Mucosa of descending colon (tissue), 3 donors: Measurements from ENCODE around the gene LLGL2. TPM values are rescaled to one million over a fixed set of nuclear protein-coding genes. Genes with fewer than 3 reads are reported as not detected.

Source experiments
- ATAC-seq: fragments of 200-7000 bp; cut with Tn5 transposase; one replicate; pipeline ENCODE4 v1.9.1; 2020; ENCODE audit warnings: mild to moderate bottlenecking, moderate library complexity
- DNase-seq, 3 donors: peaks; one replicate each; pipeline ENCODE4 v3.0.0-alpha.2; 2020
- H3K36me3 ChIP-seq: fragments of 200-600 bp; one replicate; pipeline ENCODE4 v1.8.0; 2021; ENCODE audit warnings: low read depth, mild to moderate bottlenecking
- H3K4me1 ChIP-seq: fragments of 200-600 bp; one replicate; pipeline ENCODE4 v1.8.0; 2021; ENCODE audit warnings: low read depth, mild to moderate bottlenecking
- H3K4me3 ChIP-seq: fragments of 200-600 bp; one replicate; pipeline ENCODE4 v1.8.0; 2021; ENCODE audit warnings: mild to moderate bottlenecking
- H3K9me3 ChIP-seq: fragments of 200-600 bp; one replicate; pipeline ENCODE4 v1.8.0; 2021; ENCODE audit warnings: mild to moderate bottlenecking
- intact Hi-C, 2 donors: fragments of 100-400 bp; cut with DNase I in 1 of 2; cut with micrococcal nuclease in 1 of 2; formaldehyde crosslinking; loops; one replicate each; pipeline versions ENCODE4 v1.11.0 to v1.11.1; 2022; cut with DNase I, micrococcal nuclease
- total RNA-seq, 3 donors: library from RNA; stranded (reverse); fragmentation: NEBNext Ultra II Directional in 2 of 3; extraction: Animal tissue kit (Norgen Biotek cat#: 25700) in 2 of 3; gene quantifications; one replicate each; pipeline versions ENCODE4 v1.2.1 to v1.2.4, GENCODE V29; 2021 to 2023
- TF ChIP-seq, protein P1 (sequence below): fragments of 200-600 bp; IDR thresholded peaks from one replicate; pipeline ENCODE4 v1.8.0; 2022; ENCODE audit warnings: antibody characterized with exemption, mild to moderate bottlenecking
- donor health status: DM: no; HTN: no; CAD: no; lungs with moderate emphysema.
- donor health status: DM: no; HTN: no; CAD: no.
- donor health status: DM: no; HTN: yes; CAD: no.

The LLGL2 gene
- total RNA-seq, 3 donors from 2014 or later, result 269 to 590 (median 405) TPM

DNA sequence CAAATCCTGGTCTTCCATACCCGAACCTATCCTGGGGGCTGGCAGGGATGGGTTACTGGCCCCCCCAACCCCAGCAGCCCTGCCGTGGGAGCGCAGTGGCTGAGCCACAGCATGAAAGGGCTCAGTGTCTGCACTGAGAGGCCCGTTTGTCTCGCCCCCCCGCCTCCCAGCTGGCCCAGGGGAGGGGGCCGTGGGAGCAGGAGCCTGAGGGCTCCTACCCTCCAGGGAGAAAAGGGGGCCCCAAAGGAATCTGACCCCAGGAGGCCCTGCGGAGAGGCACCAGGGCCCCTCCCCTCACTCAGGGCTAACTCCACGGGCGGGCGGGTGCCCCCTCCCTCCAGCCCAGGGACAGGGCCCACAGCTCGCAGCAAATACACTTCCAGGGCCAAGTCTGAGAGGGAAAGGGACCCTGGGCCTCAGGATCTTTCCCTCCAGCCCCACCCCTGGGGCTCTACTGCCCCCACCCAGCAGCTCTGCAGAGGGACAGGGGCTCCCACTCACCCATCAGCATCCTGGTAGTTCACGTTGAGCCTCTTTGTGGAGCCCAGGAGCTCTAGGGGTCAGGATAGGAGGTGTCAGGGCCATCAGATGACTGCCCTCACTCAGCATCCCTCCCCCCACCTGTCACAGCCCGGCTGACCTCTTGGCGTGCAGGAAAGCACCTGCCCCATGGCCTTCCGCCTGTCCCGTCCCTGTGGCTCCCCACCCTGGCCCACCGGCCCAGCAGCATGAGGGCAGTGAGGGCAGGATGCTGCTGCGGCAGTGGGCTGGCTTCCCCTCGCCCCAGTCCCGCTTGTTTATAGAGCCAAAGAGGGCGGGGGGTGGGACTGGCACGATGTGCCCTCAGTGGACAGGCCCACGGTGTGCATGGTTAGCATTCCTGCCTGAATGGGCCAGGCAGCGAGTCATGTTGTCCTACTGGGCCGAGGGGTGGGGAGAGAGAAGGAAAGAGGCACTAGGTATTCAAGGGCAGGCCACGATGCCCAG lies 17.5 kb upstream of the LLGL2 start:
- Histone ChIP-seq H3K4me3 (no peak overlapping the region), H3K9me3 (no peaks in the 10 kb centered on the region), H3K4me1 (peaks cover 10% of the 10 kb centered on the region), H3K36me3 (no peaks in the 10 kb centered on the region)
- DNase-seq, result peak in 1 of 3 donors; percentile 32
- no peak for ATAC-seq
- TF ChIP-seq, protein P1, sequence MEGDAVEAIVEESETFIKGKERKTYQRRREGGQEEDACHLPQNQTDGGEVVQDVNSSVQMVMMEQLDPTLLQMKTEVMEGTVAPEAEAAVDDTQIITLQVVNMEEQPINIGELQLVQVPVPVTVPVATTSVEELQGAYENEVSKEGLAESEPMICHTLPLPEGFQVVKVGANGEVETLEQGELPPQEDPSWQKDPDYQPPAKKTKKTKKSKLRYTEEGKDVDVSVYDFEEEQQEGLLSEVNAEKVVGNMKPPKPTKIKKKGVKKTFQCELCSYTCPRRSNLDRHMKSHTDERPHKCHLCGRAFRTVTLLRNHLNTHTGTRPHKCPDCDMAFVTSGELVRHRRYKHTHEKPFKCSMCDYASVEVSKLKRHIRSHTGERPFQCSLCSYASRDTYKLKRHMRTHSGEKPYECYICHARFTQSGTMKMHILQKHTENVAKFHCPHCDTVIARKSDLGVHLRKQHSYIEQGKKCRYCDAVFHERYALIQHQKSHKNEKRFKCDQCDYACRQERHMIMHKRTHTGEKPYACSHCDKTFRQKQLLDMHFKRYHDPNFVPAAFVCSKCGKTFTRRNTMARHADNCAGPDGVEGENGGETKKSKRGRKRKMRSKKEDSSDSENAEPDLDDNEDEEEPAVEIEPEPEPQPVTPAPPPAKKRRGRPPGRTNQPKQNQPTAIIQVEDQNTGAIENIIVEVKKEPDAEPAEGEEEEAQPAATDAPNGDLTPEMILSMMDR, result no peak
- intact Hi-C loops, result no loop called here

DNA sequence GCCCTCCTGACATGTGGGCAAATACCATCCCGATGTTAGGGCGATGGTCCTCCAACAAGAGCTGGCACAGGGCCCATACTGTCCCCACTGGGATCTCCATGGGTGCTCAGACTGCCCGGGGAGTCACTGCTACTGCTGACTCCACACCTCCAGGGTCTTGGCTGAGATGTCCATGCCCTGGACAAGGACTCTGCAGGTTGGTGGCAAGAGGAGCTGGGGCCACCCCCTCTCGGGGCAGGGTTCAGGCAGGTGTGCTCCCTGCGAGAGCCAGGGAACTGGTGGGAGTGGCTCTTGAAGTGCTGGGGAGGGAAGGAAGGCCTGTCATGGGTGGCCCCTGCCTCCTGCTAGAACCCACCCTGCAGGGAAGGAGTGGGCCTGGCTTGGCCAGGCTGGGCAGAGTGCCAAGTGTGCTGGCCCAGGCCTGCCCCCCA lies 16.6 kb upstream of the LLGL2 start:
- no peaks in the 10 kb centered on the region for H3K36me3 ChIP-seq
- ATAC-seq (peak; percentile 10), DNase-seq (peak in 1 of 3 donors; percentile 40)
- H3K9me3 ChIP-seq, result no peaks in the 10 kb centered on the region
- intact Hi-C loops, result no loop called here
- TF ChIP-seq, protein P1, result no peak
- peaks cover 17% of the 10 kb centered on the region for H3K4me1 ChIP-seq
- H3K4me3 ChIP-seq, result no peak overlapping the region

DNA sequence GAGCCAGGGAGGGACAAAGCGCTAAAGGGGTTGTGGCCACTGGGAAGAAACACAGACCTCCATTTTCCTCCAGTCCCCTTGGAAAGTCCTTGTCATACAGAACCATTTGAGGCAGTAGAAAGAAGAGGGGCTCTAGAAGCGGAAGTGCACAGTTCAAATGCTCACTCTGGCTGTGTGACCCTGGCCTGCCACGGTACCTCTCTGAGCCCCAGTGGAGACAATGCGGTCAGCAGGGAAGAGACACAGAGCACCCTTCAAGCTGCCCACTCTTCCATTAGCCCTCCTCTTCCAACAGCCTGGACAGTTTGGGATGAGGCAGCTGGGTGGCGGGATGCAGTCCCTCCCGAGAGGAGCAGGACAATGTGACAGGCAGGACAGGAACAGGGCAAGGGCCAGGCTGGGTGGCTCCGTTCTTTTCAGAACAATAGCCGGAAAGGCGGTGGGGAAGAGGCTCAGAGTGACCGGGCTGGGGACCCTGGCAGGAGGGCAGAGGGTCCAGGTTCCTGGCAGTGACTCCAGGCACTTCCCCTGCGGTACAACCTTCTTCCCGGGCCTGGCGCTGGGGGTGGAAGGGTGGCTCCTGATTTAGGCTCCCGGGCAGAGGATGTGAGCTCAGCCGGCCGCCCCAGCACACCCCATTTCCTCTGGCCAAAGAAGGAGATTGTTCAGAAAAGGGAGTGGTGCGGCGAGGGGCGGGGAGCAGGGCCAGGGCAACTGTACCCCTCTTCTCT lies 15.8 kb upstream of the LLGL2 start:
- H3K4me1 ChIP-seq, result peaks cover 25% of the 10 kb centered on the region
- intact Hi-C loops, result loop anchor here in 1 of 2 donors (10.0 kb wide), 1 partner anchor 85 kb away; no protein-coding TSS in a partner anchor
- ATAC-seq (no peak), DNase-seq (peak in 1 of 3 donors; percentile 45)
- H3K9me3 ChIP-seq, result no peaks in the 10 kb centered on the region
- no peaks in the 10 kb centered on the region for H3K36me3 ChIP-seq
- TF ChIP-seq, protein P1, result no peak
- no peak overlapping the region for H3K4me3 ChIP-seq

DNA sequence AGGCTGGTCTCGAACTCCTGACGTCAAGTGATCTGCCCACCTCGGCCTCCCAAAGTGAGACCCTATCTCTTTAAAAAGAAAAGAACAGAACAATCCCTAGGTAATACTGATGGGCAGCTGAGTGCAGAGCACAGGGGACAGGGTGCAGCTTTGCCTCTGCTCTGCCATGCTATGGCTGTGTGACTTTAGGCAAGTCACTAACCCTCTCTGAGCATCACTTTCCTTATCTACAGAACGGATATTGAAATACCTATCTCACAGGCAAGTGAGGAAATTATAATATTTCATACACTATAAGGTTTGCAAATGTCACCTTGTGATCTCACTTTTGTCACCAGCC lies 14.3 kb upstream of the LLGL2 start:
- TF ChIP-seq, protein P1, result no peak
- Histone ChIP-seq H3K4me1 (peaks cover 26% of the 10 kb centered on the region), H3K9me3 (no peaks in the 10 kb centered on the region), H3K4me3 (no peak overlapping the region), H3K36me3 (no peaks in the 10 kb centered on the region)
- ATAC-seq (no peak), DNase-seq (no peak)
- intact Hi-C loops, result loop anchor here in 1 of 2 donors (10.0 kb wide), 1 partner anchor 86 kb away; no protein-coding TSS in a partner anchor

DNA sequence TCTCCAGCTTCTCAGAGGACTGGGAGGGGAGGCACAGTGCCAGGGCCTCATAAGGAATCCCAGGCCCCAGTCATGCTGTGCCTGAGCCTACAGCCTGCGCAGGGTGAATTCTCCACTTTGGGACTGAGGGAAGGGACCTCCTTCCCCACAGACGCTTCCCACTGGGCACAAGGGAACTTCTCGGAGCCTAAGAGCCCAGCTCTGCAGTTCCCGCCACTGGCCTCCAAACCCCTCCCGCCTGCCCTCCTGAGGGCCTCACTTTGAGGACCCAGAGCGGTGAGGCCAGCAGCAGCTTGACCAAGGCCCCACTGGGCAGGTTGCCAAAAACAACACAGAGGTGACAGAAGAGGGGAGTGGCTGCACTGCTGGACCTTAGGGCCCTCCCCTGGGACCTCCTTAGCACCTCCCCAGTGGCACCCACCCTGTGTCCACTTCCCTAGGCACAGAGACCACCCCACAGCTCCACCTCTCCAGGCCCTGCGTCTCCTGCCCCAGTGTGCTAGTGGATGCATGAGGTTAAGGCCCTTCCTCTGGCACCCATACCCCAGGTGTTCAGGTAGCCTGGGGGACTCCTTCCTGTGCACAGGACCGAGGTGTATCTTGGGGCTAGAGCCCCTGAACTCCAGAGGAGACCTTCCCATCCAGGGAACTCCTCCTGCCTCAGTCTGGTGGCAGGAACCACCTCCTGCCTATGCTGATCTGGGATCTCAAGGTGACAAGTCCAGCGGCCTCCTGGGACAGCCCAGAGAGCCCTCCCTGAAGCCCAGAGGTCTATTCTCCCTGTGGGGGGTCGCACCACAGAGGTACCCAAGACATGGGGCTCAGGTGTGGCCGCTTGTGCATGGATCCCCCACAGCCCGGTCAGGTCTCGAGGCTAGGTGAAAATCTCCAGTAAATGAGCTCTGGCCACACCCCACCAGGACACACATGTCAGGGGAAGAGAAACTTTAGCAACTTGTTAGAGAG lies 13.6 kb upstream of the LLGL2 start:
- peaks cover 26% of the 10 kb centered on the region for H3K4me1 ChIP-seq
- ATAC-seq (no peak), DNase-seq (peak in 2 of 3 donors; percentile 51 to 55)
- TF ChIP-seq, protein P1, result no peak
- intact Hi-C loops, result loop anchor here in 1 of 2 donors (10.0 kb wide), 1 partner anchor 87 kb away; no protein-coding TSS in a partner anchor
- no peak overlapping the region for H3K4me3 ChIP-seq
- no peaks in the 10 kb centered on the region for H3K9me3 ChIP-seq
- no peaks in the 10 kb centered on the region for H3K36me3 ChIP-seq
